ENCODE measurements around the gene CYREN. TPM values are rescaled to one million over a fixed set of nuclear protein-coding genes. Genes with fewer than 3 reads are reported as not detected.
A peak's percentile ranks its signal among the peaks of the same experiment; 100 is the strongest.

Gene CYREN
- total and polyA plus RNA-seq, 2 of the 13 experiments (the other 11 are each of a cell fraction or from before 2014, with no cell fraction given): 20.7 to 60.7 TPM

DNA sequence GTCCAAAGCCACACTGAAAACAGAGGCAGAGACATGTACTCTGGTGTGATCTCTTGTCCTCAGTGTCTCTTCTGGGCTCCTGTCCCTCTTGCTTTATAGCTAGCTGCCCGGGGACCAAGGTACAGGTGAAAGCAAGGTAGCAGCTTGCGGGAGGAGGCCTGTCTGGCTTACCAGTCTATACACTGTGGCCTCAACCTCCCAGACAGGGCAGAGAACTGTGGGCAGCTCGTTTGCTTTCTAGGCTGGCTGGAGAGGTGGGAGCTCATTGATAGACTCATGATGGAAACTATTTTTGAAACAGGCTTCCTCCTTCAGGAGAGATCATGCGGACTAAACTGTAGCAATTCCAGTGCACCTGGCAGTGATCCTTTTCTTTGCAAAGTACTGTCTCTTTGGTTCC lies 4.6 kb downstream of the CYREN start:
- intact Hi-C loops (cut with micrococcal nuclease; ENCODE audit: unreplicated experiment) (no loop called here), in situ Hi-C loops (cut with HindIII; ENCODE audit: extremely low pct_ligation_motif_present, low pct_unique_long_range_greater_than_20kb) (loop anchor here (5.0 kb wide), 1 partner anchor 174 kb away; no protein-coding TSS in a partner anchor)
- Histone ChIP-seq H2AFZ (ENCODE audit: low read length) (no peak overlapping the region), H3K27me3 (ENCODE audit: control insufficient read depth in 1 of 2, insufficient read depth in 2 of 2, low read length in 2 of 2) (no peaks in the 10 kb centered on the region; a peak in 1 of 5 replicates), H3K4me1 (ENCODE audit: insufficient read depth, low read length) (peaks cover 43% of the 10 kb centered on the region), H3K36me3 (replicated peaks in 1 of 2; ENCODE audit: control insufficient read depth in 1 of 2, insufficient read depth in 2 of 2, low read length in 2 of 2) (peaks cover 6 to 50% of the 10 kb centered on the region in 2 experiments; a peak in 4 of 5 replicates), H3K4me3 (replicated peaks in 1 of 3; ENCODE audit: insufficient read depth in 1 of 3, low read depth in 2 of 3, low read length in 3 of 3) (no peak overlapping the region), H4K20me1 (ENCODE audit: insufficient read depth, low read length) (peaks cover 15% of the 10 kb centered on the region; the same call in 1 of the 2 replicates), H3K9me3 (ENCODE audit: low read length) (peaks cover 11% of the 10 kb centered on the region), H3K9ac (ENCODE audit: insufficient read depth, low read depth, low read length) (no peak overlapping the region), H3K79me2 (ENCODE audit: insufficient read depth, low read length) (peaks cover 35% of the 10 kb centered on the region), H3K4me2 (ENCODE audit: low read depth, low read length) (no peak overlapping the region), H3K27ac (ENCODE audit: extremely low read length, insufficient read depth, low read length) (peak overlapping the region; percentile 7)
- peak; percentile 98 for TF ChIP-seq ZC3H13 (CRISPR knock-in tag; IDR thresholded peaks at IDR 0.05)
- TF ChIP-seq HNRNPL (IDR thresholded peaks at IDR 0.05; ENCODE audit: low read depth, low read length): no peak
- peak; percentile 25 to 38; a peak in 2 of 4 replicates for TF ChIP-seq POLR2A (IDR thresholded peaks at IDR 0.05; ENCODE audit: insufficient read depth in 1 of 2, low read depth in 2 of 2, low read length in 2 of 2)
- no peak for TF ChIP-seq EEA1 (CRISPR knock-in tag; IDR thresholded peaks at IDR 0.05; ENCODE audit: borderline replicate concordance)
- no peak for TF ChIP-seq ZKSCAN5 (CRISPR knock-in tag; IDR thresholded peaks at IDR 0.05)
- TF ChIP-seq ZZZ3 (CRISPR knock-in tag; IDR thresholded peaks at IDR 0.05; ENCODE audit: borderline replicate concordance): 0 out of 2 replicates have a peak, but pooled peaks have one; percentile 28
- no peak for TF ChIP-seq MIXL1 (CRISPR knock-in tag; IDR thresholded peaks at IDR 0.05)
- peak; percentile 39; the same call in 1 of the 2 replicates for TF ChIP-seq ZFX (CRISPR knock-in tag; IDR thresholded peaks at IDR 0.05; ENCODE audit: low read depth)
- no peak for TF ChIP-seq KLF11 (CRISPR knock-in tag; IDR thresholded peaks at IDR 0.05)
- TF ChIP-seq ZNF558 (CRISPR knock-in tag; IDR thresholded peaks at IDR 0.05; ENCODE audit: borderline replicate concordance): 0 out of 2 replicates have a peak, but pooled peaks have one; percentile 26
- TF ChIP-seq EED (CRISPR knock-in tag; IDR thresholded peaks at IDR 0.05): no peak
- peak; percentile 28; the same call in 1 of the 2 replicates for TF ChIP-seq POLR2G (IDR thresholded peaks at IDR 0.05; ENCODE audit: low read depth, low read length)
- no peak for TF ChIP-seq ZNF180 (CRISPR knock-in tag; IDR thresholded peaks at IDR 0.05; ENCODE audit: borderline replicate concordance, low read depth)
- TF ChIP-seq IKZF5 (CRISPR knock-in tag; IDR thresholded peaks at IDR 0.05): no peak
- no peak for FAIRE-seq
- CTCF ChIA-PET (ENCODE audit: low intra/inter-chr PET ratio, low total read pairs): no interaction called here
- POLR2A ChIA-PET: interaction anchor here (1.4 to 3.2 kb wide), 3 partner anchors 18 to 173 kb away, joined by 3 to 19 read pairs (median 9); partner anchors contain the start of gene TMEM140
- 100% methylated on average over 1 of the region's 4 CpGs for WGBS (ENCODE audit: low lambda C conversion rate)
- DNase-seq (ENCODE audit: low spot score): no peak
- BruUV-seq (replicated peaks): no TSS peak
- no peak for ATAC-seq
